Measurements from ENCODE around the gene A3GALT2. TPM values are rescaled to one million over a fixed set of nuclear protein-coding genes. Genes with fewer than 3 reads are reported as not detected.

Gene A3GALT2
- total and polyA plus RNA-seq, 7 experiments from 2014 or later, result not detected

DNA sequence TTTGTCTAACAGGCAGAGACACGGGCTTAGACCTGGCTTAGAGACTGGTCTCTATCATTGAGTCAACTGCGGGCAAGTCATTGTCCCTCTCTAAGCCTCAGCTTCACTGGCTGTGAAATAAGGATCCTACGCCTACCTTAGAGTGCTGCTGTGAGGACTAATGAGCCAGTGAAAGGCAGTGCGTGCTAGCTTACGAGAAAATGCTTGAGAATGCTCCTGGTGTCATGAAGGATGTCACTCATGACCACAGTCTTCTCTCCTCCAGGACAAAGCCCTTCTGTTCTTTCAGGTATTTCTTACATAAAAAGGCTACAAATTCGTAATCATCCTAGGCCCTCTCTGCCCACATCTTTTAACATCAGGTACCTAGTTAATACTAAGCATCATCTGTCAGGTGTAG, 16.5 kb upstream of the A3GALT2 start:
- Mint-ChIP-seq H3K27ac (peak overlapping the region in 1 of 9 donors; percentile 11), H3K36me3 (peaks cover 0 to 22% (median 8%) of the 10 kb centered on the region in 5 donors), H3K27me3 (no peaks in the 10 kb centered on the region), H3K9me3 (no peaks in the 10 kb centered on the region), H3K4me3 (no peak overlapping the region), H3K4me1 (peaks cover 37 to 65% (median 50%) of the 10 kb centered on the region in 7 donors)
- H3K4me3 ChIP-seq (ENCODE audit: low read length), result no peak overlapping the region
- no peaks in the 10 kb centered on the region for H3K27me3 ChIP-seq (ENCODE audit: control insufficient read depth in 2 of 2, insufficient read depth in 2 of 2, low read length in 2 of 2)
- no peak for DNase-seq
- POLR2A ChIA-PET, result no interaction called here
- no peaks in the 10 kb centered on the region for H3K9me3 ChIP-seq (ENCODE audit: control insufficient read depth in 2 of 3, low read length in 3 of 3)
- CTCF ChIA-PET, result no interaction called here
- no peak for ATAC-seq
- H3K27ac ChIP-seq (ENCODE audit: low read depth, low read length), result no peak overlapping the region
- peaks cover 0 to 17% (median 0%) of the 10 kb centered on the region in 3 experiments for H3K36me3 ChIP-seq (ENCODE audit: control insufficient read depth in 2 of 3, insufficient read depth in 3 of 3, low read length in 3 of 3)
- no peaks in the 10 kb centered on the region for H3K4me1 ChIP-seq (ENCODE audit: control insufficient read depth in 2 of 2, insufficient read depth in 2 of 2, low read length in 2 of 2)
- intact Hi-C loops (cut with micrococcal nuclease), result no loop called here

DNA sequence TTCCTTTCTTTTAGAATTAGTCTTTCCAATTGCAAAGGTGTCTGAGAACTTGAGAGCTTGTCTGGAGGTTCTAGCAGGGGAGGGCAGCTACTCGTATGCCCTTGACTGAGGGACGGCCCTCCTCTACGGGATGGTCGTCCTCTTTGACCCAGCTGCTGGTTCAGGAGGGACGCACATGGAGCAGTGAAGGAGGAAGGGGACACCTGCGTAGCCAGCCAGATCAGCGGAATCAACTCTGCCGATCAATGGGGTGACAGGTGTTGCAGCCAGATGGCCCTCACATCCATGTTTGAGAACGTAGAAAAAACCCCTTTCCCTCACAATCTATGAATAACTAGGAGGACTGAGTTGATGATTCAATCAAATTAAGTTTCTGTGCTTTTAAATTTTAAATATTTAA, 15.7 kb upstream of the A3GALT2 start:
- no peak overlapping the region for H3K4me3 ChIP-seq (ENCODE audit: low read length)
- H3K36me3 ChIP-seq (ENCODE audit: control insufficient read depth in 2 of 3, insufficient read depth in 3 of 3, low read length in 3 of 3), result peaks cover 0 to 22% (median 0%) of the 10 kb centered on the region in 3 experiments
- DNase-seq (no peak), ATAC-seq (no peak)
- peaks cover 2 to 31% (median 8%) of the 10 kb centered on the region in 5 donors for H3K36me3 Mint-ChIP-seq
- CTCF ChIA-PET, result no interaction called here
- H3K4me1 Mint-ChIP-seq, result peaks cover 35 to 61% (median 54%) of the 10 kb centered on the region in 7 donors
- no peak overlapping the region for H3K4me3 Mint-ChIP-seq
- H3K9me3 Mint-ChIP-seq, result no peaks in the 10 kb centered on the region
- H3K4me1 ChIP-seq (ENCODE audit: control insufficient read depth in 2 of 2, insufficient read depth in 2 of 2, low read length in 2 of 2), result no peaks in the 10 kb centered on the region
- no peak overlapping the region for H3K27ac Mint-ChIP-seq
- H3K27me3 ChIP-seq (ENCODE audit: control insufficient read depth in 2 of 2, insufficient read depth in 2 of 2, low read length in 2 of 2), result no peaks in the 10 kb centered on the region
- no peaks in the 10 kb centered on the region for H3K9me3 ChIP-seq (ENCODE audit: control insufficient read depth in 2 of 3, low read length in 3 of 3)
- intact Hi-C loops (cut with micrococcal nuclease), result no loop called here
- no peak overlapping the region for H3K27ac ChIP-seq (ENCODE audit: low read depth, low read length)
- no peaks in the 10 kb centered on the region for H3K27me3 Mint-ChIP-seq
- POLR2A ChIA-PET, result interaction anchor here (0.9 kb wide), 1 partner anchor 79 kb away, joined by 4 read pairs; no protein-coding TSS in a partner anchor

DNA sequence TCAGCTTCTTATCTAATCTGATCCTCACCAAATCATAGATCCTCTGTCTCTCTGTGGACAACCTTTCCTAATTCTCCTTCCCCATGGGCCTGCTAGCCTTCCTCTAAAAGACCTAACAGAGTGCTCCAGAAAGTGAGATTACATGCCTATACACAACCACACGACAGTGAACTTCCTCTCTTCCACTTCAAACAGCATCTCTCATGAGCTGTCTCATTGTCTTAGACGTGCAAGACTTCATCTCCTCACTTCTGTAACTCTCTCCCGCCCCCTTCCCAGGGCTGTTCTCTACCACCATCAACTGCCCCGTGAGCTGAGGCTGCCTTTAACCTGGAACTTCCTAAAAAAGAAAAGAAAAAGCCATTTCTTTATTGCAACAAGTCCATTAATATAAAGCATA, 14.1 kb upstream of the A3GALT2 start:
- ATAC-seq (peak; percentile 59), DNase-seq (no peak)
- Mint-ChIP-seq H3K4me1 (peaks cover 25 to 49% (median 42%) of the 10 kb centered on the region in 7 donors), H3K4me3 (no peak overlapping the region), H3K36me3 (peaks cover 4 to 31% (median 5%) of the 10 kb centered on the region in 5 donors), H3K27me3 (no peaks in the 10 kb centered on the region), H3K27ac (peak overlapping the region in 5 of 9 donors; percentile 2 to 49 (median 32)), H3K9me3 (no peaks in the 10 kb centered on the region)
- Histone ChIP-seq H3K27ac (ENCODE audit: low read depth, low read length) (no peak overlapping the region), H3K36me3 (ENCODE audit: control insufficient read depth in 2 of 3, insufficient read depth in 3 of 3, low read length in 3 of 3) (peaks cover 0 to 38% (median 12%) of the 10 kb centered on the region in 3 experiments), H3K4me3 (ENCODE audit: low read length) (no peak overlapping the region), H3K4me1 (ENCODE audit: control insufficient read depth in 2 of 2, insufficient read depth in 2 of 2, low read length in 2 of 2) (no peaks in the 10 kb centered on the region), H3K9me3 (ENCODE audit: control insufficient read depth in 2 of 3, low read length in 3 of 3) (no peaks in the 10 kb centered on the region), H3K27me3 (ENCODE audit: control insufficient read depth in 2 of 2, insufficient read depth in 2 of 2, low read length in 2 of 2) (no peaks in the 10 kb centered on the region)
- intact Hi-C loops (cut with micrococcal nuclease), result no loop called here
- CTCF ChIA-PET, result interaction anchor here (1.5 kb wide), 1 partner anchor 31 kb away, joined by 3 read pairs; no protein-coding TSS in a partner anchor
- POLR2A ChIA-PET, result interaction anchor here (0.9 kb wide), 1 partner anchor 15 kb away, joined by 3 read pairs; no protein-coding TSS in a partner anchor

DNA sequence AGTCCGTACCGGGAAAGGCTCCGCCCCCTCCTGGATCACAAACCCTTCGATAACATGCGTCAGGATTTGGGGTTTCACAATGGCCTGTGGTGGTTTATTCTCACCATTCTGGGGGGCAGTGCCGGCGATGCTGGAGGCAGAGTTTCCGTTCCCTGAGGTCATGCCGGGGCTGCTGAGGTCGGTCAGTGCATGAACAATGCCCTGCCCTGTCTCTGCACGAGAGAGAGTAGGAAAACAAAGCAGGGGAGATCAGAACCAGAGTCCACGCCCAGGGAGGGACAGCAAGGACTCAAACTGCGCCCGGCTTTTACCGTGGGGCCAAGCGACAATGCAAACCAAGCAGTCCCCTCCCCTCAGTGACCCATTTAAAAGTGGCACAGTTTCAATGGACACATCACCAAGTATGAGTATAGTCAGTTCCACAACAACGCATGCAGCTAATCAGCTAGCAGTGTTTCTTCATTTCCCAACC, 13.2 kb upstream of the A3GALT2 start:
- no peaks in the 10 kb centered on the region for H3K4me1 ChIP-seq (ENCODE audit: control insufficient read depth in 2 of 2, insufficient read depth in 2 of 2, low read length in 2 of 2)
- peaks cover 1 to 47% (median 21%) of the 10 kb centered on the region in 3 experiments for H3K36me3 ChIP-seq (ENCODE audit: control insufficient read depth in 2 of 3, insufficient read depth in 3 of 3, low read length in 3 of 3)
- H3K9me3 ChIP-seq (ENCODE audit: control insufficient read depth in 2 of 3, low read length in 3 of 3), result no peaks in the 10 kb centered on the region
- ChIA-PET CTCF (interaction anchor here (1.5 kb wide), 1 partner anchor 32 kb away, joined by 3 read pairs; no protein-coding TSS in a partner anchor), POLR2A (interaction anchor here (0.9 kb wide), 1 partner anchor 15 kb away, joined by 3 read pairs; no protein-coding TSS in a partner anchor)
- ATAC-seq, result no peak
- Mint-ChIP-seq H3K36me3 (peaks cover 9 to 38% (median 11%) of the 10 kb centered on the region in 5 donors), H3K27ac (no peak overlapping the region), H3K9me3 (no peaks in the 10 kb centered on the region), H3K27me3 (no peaks in the 10 kb centered on the region), H3K4me3 (no peak overlapping the region), H3K4me1 (peaks cover 20 to 43% (median 38%) of the 10 kb centered on the region in 7 donors)
- intact Hi-C loops (cut with micrococcal nuclease), result no loop called here
- no peak overlapping the region for H3K4me3 ChIP-seq (ENCODE audit: low read length)
- DNase-seq, result no peak
- no peaks in the 10 kb centered on the region for H3K27me3 ChIP-seq (ENCODE audit: control insufficient read depth in 2 of 2, insufficient read depth in 2 of 2, low read length in 2 of 2)
- no peak overlapping the region for H3K27ac ChIP-seq (ENCODE audit: low read depth, low read length)

DNA sequence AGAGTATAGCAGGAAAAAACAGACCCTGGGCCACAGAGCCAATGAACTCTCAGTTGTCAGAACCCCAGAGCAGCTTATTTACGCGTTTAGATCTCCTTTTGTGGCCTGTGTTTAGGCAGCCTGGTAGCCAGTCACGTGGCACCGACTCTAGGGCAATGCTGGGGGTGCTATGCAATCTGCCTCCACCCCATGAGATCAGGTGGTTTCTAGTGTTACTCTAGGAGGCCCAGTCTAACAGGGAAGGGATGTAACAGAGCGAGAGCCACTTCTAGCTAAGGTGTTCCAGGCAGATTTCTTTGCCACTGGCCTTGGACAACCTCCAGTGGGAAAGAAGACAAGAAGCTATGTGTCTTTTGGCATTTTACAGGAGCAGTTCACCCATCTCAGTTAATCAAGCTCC, 12.0 kb upstream of the A3GALT2 start:
- no peak for DNase-seq
- no peak for ATAC-seq
- ChIA-PET POLR2A (interaction anchor here (0.6 kb wide), 1 partner anchor 79 kb away, joined by 6 read pairs; no protein-coding TSS in a partner anchor), CTCF (interaction anchor here (1.1 kb wide), 1 partner anchor 37 kb away, joined by 3 read pairs; no protein-coding TSS in a partner anchor)
- Histone ChIP-seq H3K27me3 (ENCODE audit: control insufficient read depth in 2 of 2, insufficient read depth in 2 of 2, low read length in 2 of 2) (no peaks in the 10 kb centered on the region), H3K36me3 (ENCODE audit: control insufficient read depth in 2 of 3, insufficient read depth in 3 of 3, low read length in 3 of 3) (peaks cover 14 to 59% (median 30%) of the 10 kb centered on the region in 3 experiments), H3K4me1 (ENCODE audit: control insufficient read depth in 2 of 2, insufficient read depth in 2 of 2, low read length in 2 of 2) (no peaks in the 10 kb centered on the region), H3K9me3 (ENCODE audit: control insufficient read depth in 2 of 3, low read length in 3 of 3) (no peaks in the 10 kb centered on the region), H3K27ac (ENCODE audit: low read depth, low read length) (no peak overlapping the region), H3K4me3 (ENCODE audit: low read length) (no peak overlapping the region)
- intact Hi-C loops (cut with micrococcal nuclease), result no loop called here
- Mint-ChIP-seq H3K27me3 (no peaks in the 10 kb centered on the region), H3K36me3 (peaks cover 13 to 47% (median 20%) of the 10 kb centered on the region in 5 donors), H3K4me1 (peaks cover 8 to 31% (median 27%) of the 10 kb centered on the region in 7 donors), H3K4me3 (no peak overlapping the region), H3K9me3 (no peaks in the 10 kb centered on the region), H3K27ac (no peak overlapping the region)

DNA sequence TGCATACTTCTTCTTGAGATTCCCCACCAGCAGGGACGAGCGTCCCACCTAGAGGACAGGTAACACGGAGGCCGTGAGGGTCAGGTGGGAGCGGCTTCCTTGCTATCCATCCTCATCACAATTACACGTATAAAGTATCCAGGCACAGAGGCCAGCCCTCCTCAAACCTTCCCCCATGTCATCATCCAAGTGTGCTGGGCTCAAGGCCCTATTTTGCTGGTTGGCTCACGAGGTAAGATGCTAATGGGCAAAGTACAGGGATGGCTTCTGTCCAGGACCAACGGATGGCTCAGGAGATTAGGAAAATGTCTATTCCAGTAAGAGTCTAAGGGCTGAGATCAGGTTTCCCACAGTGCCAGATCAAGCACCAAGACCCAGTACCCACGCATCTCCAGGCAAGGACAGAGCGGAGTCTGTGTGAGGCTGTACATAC, 11.5 kb upstream of the A3GALT2 start:
- H3K27ac Mint-ChIP-seq, result no peak overlapping the region
- ATAC-seq (no peak), DNase-seq (no peak)
- H3K27ac ChIP-seq (ENCODE audit: low read depth, low read length), result no peak overlapping the region
- H3K36me3 Mint-ChIP-seq, result peaks cover 13 to 47% (median 20%) of the 10 kb centered on the region in 5 donors
- POLR2A ChIA-PET, result interaction anchor here (0.6 kb wide), 1 partner anchor 78 kb away, joined by 6 read pairs; no protein-coding TSS in a partner anchor
- no peak overlapping the region for H3K4me3 ChIP-seq (ENCODE audit: low read length)
- CTCF ChIA-PET, result interaction anchor here (1.1 kb wide), 1 partner anchor 37 kb away, joined by 3 read pairs; no protein-coding TSS in a partner anchor
- H3K27me3 Mint-ChIP-seq, result no peaks in the 10 kb centered on the region
- no peak overlapping the region for H3K4me3 Mint-ChIP-seq
- no peaks in the 10 kb centered on the region for H3K4me1 ChIP-seq (ENCODE audit: control insufficient read depth in 2 of 2, insufficient read depth in 2 of 2, low read length in 2 of 2)
- H3K9me3 ChIP-seq (ENCODE audit: control insufficient read depth in 2 of 3, low read length in 3 of 3), result no peaks in the 10 kb centered on the region
- no peaks in the 10 kb centered on the region for H3K27me3 ChIP-seq (ENCODE audit: control insufficient read depth in 2 of 2, insufficient read depth in 2 of 2, low read length in 2 of 2)
- H3K4me1 Mint-ChIP-seq, result peaks cover 7 to 26% (median 23%) of the 10 kb centered on the region in 7 donors
- intact Hi-C loops (cut with micrococcal nuclease), result no loop called here
- H3K36me3 ChIP-seq (ENCODE audit: control insufficient read depth in 2 of 3, insufficient read depth in 3 of 3, low read length in 3 of 3), result peaks cover 17 to 64% (median 34%) of the 10 kb centered on the region in 3 experiments
- no peaks in the 10 kb centered on the region for H3K9me3 Mint-ChIP-seq
